Mesothelial cell of epicardium (in vitro differentiated cells): Measurements from ENCODE around the gene PCMT1. TPM values are rescaled to one million over a fixed set of nuclear protein-coding genes. Genes with fewer than 3 reads are reported as not detected.

ENCODE experiments used
- DNase-seq, 2 experiments: peaks; one replicate each; pipeline ENCODE4 v3.0.0; 2021; ENCODE audit warnings: low spot score in 2 of 2; ENCODE audit not compliant: unreplicated experiment in 2 of 2
- H3K27ac Mint-ChIP-seq: 2 replicates; pipeline ENCODE4 v1.8.0; 2021; ENCODE audit warnings: mixed read lengths
- H3K27me3 Mint-ChIP-seq: 2 replicates; pipeline ENCODE4 v1.8.0; 2021; ENCODE audit warnings: low read depth, mixed read lengths
- H3K36me3 Mint-ChIP-seq: 2 replicates; pipeline ENCODE4 v1.8.0; 2021; ENCODE audit warnings: mixed read lengths
- H3K4me1 Mint-ChIP-seq: 2 replicates; pipeline ENCODE4 v1.8.0; 2021; ENCODE audit warnings: mixed read lengths
- H3K4me3 Mint-ChIP-seq: 2 replicates; pipeline ENCODE4 v1.8.0; 2021; ENCODE audit warnings: mild to moderate bottlenecking, moderate library complexity, mixed read lengths
- H3K9me3 Mint-ChIP-seq: 2 replicates; pipeline ENCODE4 v1.8.0; 2021; ENCODE audit warnings: mixed read lengths
- total RNA-seq: library from RNA; stranded (reverse); gene quantifications from 3 replicates; pipeline ENCODE4 v1.2.1, GENCODE V29; 2021
- TF ChIP-seq, protein P1 (sequence below): fragments of 200-600 bp; sonication (generic); IDR thresholded peaks from one replicate; pipeline ENCODE4 v1.5.0; 2021; ENCODE audit warnings: antibody characterized with exemption; ENCODE audit not compliant: unreplicated experiment

PCMT1 gene
- total RNA-seq, 1 donor from 2014 or later = 45.6 TPM

DNA sequence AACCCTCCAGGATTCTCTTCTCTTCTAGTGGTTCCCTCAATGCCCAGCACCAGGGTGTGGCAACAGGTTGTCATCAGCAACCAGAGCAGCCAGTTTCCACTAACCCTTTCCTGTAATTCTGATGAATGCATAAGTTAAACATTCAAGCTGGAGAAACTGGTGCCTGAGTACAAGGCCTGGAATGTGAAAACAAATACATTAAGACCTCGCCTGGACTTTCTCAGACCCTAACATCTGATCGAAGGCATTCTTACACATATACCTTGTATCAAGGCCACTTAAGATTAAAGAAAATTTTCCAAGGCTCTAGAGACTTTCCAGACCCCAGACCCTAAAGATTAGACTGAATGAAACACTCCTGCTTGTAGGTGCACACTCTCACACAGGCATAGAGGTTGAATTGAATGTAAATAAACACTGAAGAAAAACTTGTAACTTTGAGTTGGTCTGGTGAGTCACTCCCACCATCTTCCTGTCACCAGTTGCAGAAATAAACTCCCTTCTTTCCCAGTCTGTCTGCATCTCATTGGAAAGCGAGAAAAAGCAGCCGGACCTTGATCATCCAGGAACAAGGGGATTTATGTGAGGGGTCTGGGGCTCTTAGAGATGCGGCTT lies 105.6 kb downstream of the PCMT1 start:
- Mint-ChIP-seq H3K4me1 (peaks cover 26% of the 10 kb centered on the region), H3K36me3 (no peaks in the 10 kb centered on the region), H3K9me3 (no peaks in the 10 kb centered on the region), H3K27ac (peak overlapping the region; percentile 91), H3K4me3 (no peak overlapping the region), H3K27me3 (no peaks in the 10 kb centered on the region)
- TF ChIP-seq, protein P1, sequence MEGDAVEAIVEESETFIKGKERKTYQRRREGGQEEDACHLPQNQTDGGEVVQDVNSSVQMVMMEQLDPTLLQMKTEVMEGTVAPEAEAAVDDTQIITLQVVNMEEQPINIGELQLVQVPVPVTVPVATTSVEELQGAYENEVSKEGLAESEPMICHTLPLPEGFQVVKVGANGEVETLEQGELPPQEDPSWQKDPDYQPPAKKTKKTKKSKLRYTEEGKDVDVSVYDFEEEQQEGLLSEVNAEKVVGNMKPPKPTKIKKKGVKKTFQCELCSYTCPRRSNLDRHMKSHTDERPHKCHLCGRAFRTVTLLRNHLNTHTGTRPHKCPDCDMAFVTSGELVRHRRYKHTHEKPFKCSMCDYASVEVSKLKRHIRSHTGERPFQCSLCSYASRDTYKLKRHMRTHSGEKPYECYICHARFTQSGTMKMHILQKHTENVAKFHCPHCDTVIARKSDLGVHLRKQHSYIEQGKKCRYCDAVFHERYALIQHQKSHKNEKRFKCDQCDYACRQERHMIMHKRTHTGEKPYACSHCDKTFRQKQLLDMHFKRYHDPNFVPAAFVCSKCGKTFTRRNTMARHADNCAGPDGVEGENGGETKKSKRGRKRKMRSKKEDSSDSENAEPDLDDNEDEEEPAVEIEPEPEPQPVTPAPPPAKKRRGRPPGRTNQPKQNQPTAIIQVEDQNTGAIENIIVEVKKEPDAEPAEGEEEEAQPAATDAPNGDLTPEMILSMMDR = no peak
- no peak for DNase-seq

DNA sequence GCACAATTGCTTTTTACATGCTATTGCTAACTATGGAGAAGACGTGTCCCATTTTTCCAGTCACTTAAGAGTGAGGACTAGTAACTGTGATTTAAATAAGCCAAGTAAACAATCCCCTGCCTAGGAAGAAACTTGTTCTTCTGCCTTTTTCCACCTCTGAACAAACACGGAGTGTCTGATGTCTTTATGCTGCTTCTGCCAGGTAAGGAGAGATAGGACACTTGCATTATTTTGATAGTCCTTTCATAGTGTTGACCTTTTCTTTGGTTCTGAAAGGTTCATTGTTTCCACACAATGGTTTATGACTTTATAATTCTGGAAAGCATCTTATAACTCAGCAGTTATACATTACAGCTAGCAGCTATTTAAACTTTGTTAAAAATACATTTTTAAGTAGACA lies 106.2 kb downstream of the PCMT1 start:
- no peaks in the 10 kb centered on the region for H3K9me3 Mint-ChIP-seq
- H3K36me3 Mint-ChIP-seq = no peaks in the 10 kb centered on the region
- TF ChIP-seq, protein P1 = no peak
- H3K4me1 Mint-ChIP-seq = peaks cover 26% of the 10 kb centered on the region
- no peak overlapping the region for H3K4me3 Mint-ChIP-seq
- no peaks in the 10 kb centered on the region for H3K27me3 Mint-ChIP-seq
- peak overlapping the region; percentile 91 for H3K27ac Mint-ChIP-seq
- DNase-seq = no peak

DNA sequence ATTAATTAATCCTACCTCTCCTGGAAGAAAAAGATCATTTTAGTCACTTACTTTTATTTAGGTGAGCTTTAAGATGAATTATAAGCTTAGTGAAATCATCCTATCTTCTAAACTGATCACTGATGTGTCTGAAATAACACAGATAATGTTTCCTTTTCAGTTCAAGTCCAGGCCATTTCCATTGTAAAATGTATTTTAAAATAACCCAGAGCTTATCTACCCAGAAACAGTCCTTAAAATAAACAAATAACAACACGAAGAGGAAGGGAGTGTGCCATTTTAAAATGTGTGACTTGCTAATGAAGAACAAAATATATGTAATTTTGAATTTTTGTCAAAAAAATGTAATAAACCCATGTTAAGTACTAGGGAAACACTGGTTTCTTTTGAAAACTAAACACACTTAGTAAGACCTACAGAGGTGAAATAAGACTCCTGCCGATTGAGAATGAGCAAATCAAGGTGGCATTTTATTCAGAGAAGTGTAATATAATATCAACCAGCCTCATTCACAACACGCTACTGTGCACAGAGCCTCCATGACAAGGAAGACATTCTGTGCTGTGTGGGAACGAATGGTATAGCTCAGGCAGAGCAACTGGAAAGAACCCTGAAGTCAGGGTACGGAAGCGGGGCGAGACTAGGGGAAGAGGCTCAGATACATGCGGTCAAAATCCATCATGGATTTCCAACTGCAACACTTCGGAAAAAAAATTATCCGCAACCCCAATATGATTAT lies 106.9 kb downstream of the PCMT1 start:
- no peaks in the 10 kb centered on the region for H3K9me3 Mint-ChIP-seq
- no peak overlapping the region for H3K4me3 Mint-ChIP-seq
- H3K36me3 Mint-ChIP-seq = no peaks in the 10 kb centered on the region
- peaks cover 30% of the 10 kb centered on the region for H3K4me1 Mint-ChIP-seq
- H3K27me3 Mint-ChIP-seq = no peaks in the 10 kb centered on the region
- no peak for DNase-seq
- TF ChIP-seq, protein P1 = no peak
- H3K27ac Mint-ChIP-seq = peak overlapping the region; percentile 91

DNA sequence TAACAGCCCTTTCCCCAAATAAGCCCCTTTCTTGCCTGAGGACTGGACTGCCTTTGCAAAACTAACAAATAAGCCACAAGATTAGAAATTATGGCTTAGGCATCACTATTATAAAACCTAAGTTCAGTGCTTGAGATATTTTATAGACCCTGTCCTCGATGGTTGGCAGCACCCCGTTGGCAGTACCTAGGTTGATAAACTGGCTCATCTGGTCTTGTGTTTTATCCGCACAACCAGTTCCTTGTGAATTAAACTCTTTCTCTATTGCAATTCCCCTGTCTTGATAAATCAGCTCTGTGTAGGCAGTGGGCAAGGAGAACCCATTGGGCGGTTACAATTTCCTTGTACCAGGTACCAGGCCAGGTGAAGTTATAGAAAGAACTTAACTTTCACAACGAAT lies 108.0 kb downstream of the PCMT1 start:
- H3K4me1 Mint-ChIP-seq = peaks cover 36% of the 10 kb centered on the region
- H3K36me3 Mint-ChIP-seq = no peaks in the 10 kb centered on the region
- no peaks in the 10 kb centered on the region for H3K27me3 Mint-ChIP-seq
- TF ChIP-seq, protein P1 = no peak
- no peak overlapping the region for H3K27ac Mint-ChIP-seq
- H3K9me3 Mint-ChIP-seq = no peaks in the 10 kb centered on the region
- no peak for DNase-seq
- H3K4me3 Mint-ChIP-seq = no peak overlapping the region

DNA sequence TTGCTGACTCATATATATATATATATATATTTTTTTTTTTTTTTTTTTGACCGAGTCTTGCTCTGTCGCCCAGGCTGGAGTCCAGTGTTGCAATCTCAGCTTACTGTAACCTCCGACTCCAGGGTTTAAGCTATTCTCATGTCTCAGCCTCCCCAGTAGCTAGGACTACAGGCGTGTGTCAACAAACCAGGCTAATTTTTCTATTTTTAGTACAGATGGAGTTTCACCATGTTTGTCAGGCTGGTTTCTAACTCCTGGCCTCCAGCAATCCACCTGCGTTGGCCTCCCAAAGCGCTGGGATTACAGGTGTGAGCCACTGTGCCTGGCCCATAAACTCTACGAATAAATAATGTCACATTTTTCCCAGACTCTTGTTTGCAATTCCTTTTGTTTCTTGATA lies 109.8 kb downstream of the PCMT1 start:
- H3K36me3 Mint-ChIP-seq = no peaks in the 10 kb centered on the region
- no peak overlapping the region for H3K4me3 Mint-ChIP-seq
- TF ChIP-seq, protein P1 = no peak
- no peak overlapping the region for H3K27ac Mint-ChIP-seq
- peaks cover 40% of the 10 kb centered on the region for H3K4me1 Mint-ChIP-seq
- H3K9me3 Mint-ChIP-seq = no peaks in the 10 kb centered on the region
- no peaks in the 10 kb centered on the region for H3K27me3 Mint-ChIP-seq
- no peak for DNase-seq
